ENCODE data around the gene IFNA7. TPM values are rescaled to one million over a fixed set of nuclear protein-coding genes. Genes with fewer than 3 reads are reported as not detected.
"Not testable (repeated sequence)": the region's sequence is repeated elsewhere in the genome, so short reads cannot be mapped to it uniquely, and the experiment has no call there.

The IFNA7 gene
- total RNA-seq (not detected in 2 replicates), polyA plus RNA-seq (not detected in 2 replicates), polyA minus RNA-seq (ENCODE audit: low replicate concordance) (not detected in 2 replicates)
- polyA plus RNA-seq (2012): not detected in 2 replicates

GRCh38 chr9:21202105-21202504 is at the start of gene IFNA7:
Gene IFNA7 (minus strand): TSS chr9:21202205. CDS start chr9:21202165, 40 bp downstream.
- not testable (repeated sequence) for H3K9me3 ChIP-seq (ENCODE audit: control insufficient read depth, insufficient read depth, low read depth, low read length); H3K79me2 ChIP-seq (ENCODE audit: control insufficient read depth, insufficient read depth, low read length)

GRCh38 chr9:21251638-21252037 is 49.6 kb upstream of the IFNA7 start:
- Histone ChIP-seq H3K27ac (ENCODE audit: insufficient read depth, low read length) (no peak overlapping the region), H3K36me3 (ENCODE audit: control insufficient read depth, insufficient read depth, low read length) (no peaks in the 10 kb centered on the region), H3K4me1 (ENCODE audit: control insufficient read depth, extremely low read depth, insufficient read depth, low read length) (no peaks in the 10 kb centered on the region), H3K4me2 (ENCODE audit: extremely low read depth, insufficient read depth, low read length) (no peak overlapping the region), H3K79me2 (ENCODE audit: control insufficient read depth, insufficient read depth, low read length) (no peaks in the 10 kb centered on the region), H4K20me1 (ENCODE audit: control insufficient read depth, extremely low read depth, insufficient read depth, low read length) (no peaks in the 10 kb centered on the region), H3K9me3 (ENCODE audit: control insufficient read depth, insufficient read depth, low read depth, low read length) (no peaks in the 10 kb centered on the region), H3K4me3 (replicated peaks in 1 of 4; ENCODE audit: control extremely low read depth in 1 of 4, insufficient read depth in 1 of 4, low read depth in 3 of 4, low read length in 4 of 4) (no peak overlapping the region), H2AFZ (ENCODE audit: low read length) (no peak overlapping the region), H3K9ac (ENCODE audit: insufficient read depth, low read length) (no peak overlapping the region), H3K27me3 (ENCODE audit: control insufficient read depth, insufficient read depth, low read length) (peaks cover 17% of the 10 kb centered on the region)
- DNase-seq (ENCODE audit: low read depth in 2 of 2): no peak
- TF ChIP-seq CTCF (conservative IDR thresholded peaks at IDR 0.05 in 1 of 2, IDR thresholded peaks at IDR 0.05 in 1 of 2; ENCODE audit: low read depth in 1 of 2, low read length in 2 of 2): no peak
- TF ChIP-seq EZH2 (IDR thresholded peaks at IDR 0.05; ENCODE audit: low read length, missing control alignments): no peak

More at GRCh38 chr9:21202105-21202504, at the start of gene IFNA7:
- H3K9ac ChIP-seq (ENCODE audit: insufficient read depth, low read length); H3K4me1 ChIP-seq (ENCODE audit: control insufficient read depth, extremely low read depth, insufficient read depth, low read length); H2AFZ ChIP-seq (ENCODE audit: low read length); H3K36me3 ChIP-seq (ENCODE audit: control insufficient read depth, insufficient read depth, low read length); H3K4me2 ChIP-seq (ENCODE audit: extremely low read depth, insufficient read depth, low read length); H3K4me3 ChIP-seq (replicated peaks in 1 of 4; ENCODE audit: control extremely low read depth in 1 of 4, insufficient read depth in 1 of 4, low read depth in 3 of 4, low read length in 4 of 4); H3K27me3 ChIP-seq (ENCODE audit: control insufficient read depth, insufficient read depth, low read length); H4K20me1 ChIP-seq (ENCODE audit: control insufficient read depth, extremely low read depth, insufficient read depth, low read length); DNase-seq (ENCODE audit: low read depth in 2 of 2); H3K27ac ChIP-seq (ENCODE audit: insufficient read depth, low read length): not testable (repeated sequence)

DNA sequence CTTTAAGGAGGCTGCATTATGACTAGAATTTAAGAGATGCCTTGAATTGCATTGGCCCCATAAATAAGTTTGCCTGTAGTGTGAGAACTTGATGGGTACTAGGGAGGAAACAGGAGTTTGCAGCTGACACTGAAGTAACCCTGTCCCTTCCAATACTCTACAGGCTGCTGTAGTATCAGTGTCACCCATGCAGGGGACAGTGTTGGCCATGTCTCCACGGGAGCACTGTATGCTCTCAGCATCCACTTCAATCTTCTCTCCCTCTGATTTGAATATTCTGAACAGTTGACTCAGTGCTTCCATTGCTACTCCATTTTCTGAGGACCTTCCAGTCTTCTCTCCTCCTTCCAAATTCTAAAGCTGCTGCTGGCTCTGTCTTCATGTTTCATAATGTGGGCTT is 49.2 kb upstream of the IFNA7 start:
- H3K4me2 ChIP-seq (ENCODE audit: extremely low read depth, insufficient read depth, low read length): no peak overlapping the region
- no peak overlapping the region for H3K27ac ChIP-seq (ENCODE audit: insufficient read depth, low read length)
- H3K9ac ChIP-seq (ENCODE audit: insufficient read depth, low read length): no peak overlapping the region
- no peak overlapping the region for H2AFZ ChIP-seq (ENCODE audit: low read length)
- no peak for DNase-seq (ENCODE audit: low read depth in 2 of 2)
- peaks cover 16% of the 10 kb centered on the region for H3K27me3 ChIP-seq (ENCODE audit: control insufficient read depth, insufficient read depth, low read length)
- no peaks in the 10 kb centered on the region for H3K9me3 ChIP-seq (ENCODE audit: control insufficient read depth, insufficient read depth, low read depth, low read length)
- no peaks in the 10 kb centered on the region for H3K79me2 ChIP-seq (ENCODE audit: control insufficient read depth, insufficient read depth, low read length)
- H3K4me3 ChIP-seq (replicated peaks in 1 of 4; ENCODE audit: control extremely low read depth in 1 of 4, insufficient read depth in 1 of 4, low read depth in 3 of 4, low read length in 4 of 4): no peak overlapping the region
- H4K20me1 ChIP-seq (ENCODE audit: control insufficient read depth, extremely low read depth, insufficient read depth, low read length): no peaks in the 10 kb centered on the region
- no peaks in the 10 kb centered on the region for H3K4me1 ChIP-seq (ENCODE audit: control insufficient read depth, extremely low read depth, insufficient read depth, low read length)
- no peaks in the 10 kb centered on the region for H3K36me3 ChIP-seq (ENCODE audit: control insufficient read depth, insufficient read depth, low read length)
- TF ChIP-seq CTCF (conservative IDR thresholded peaks at IDR 0.05 in 1 of 2, IDR thresholded peaks at IDR 0.05 in 1 of 2; ENCODE audit: low read depth in 1 of 2, low read length in 2 of 2) (no peak), EZH2 (IDR thresholded peaks at IDR 0.05; ENCODE audit: low read length, missing control alignments) (no peak)
